Fibroblast of pulmonary artery (primary cell): Measurements from ENCODE around the gene TFEB.

Experiments used
- DNase-seq: peaks from one replicate; pipeline ENCODE4 v3.0.0-alpha.2; 2010; ENCODE audit warnings: low read depth
- H3K4me3 ChIP-seq: replicated peaks from 2 replicates; pipeline ENCODE4 v1.5.1; 2011; ENCODE audit warnings: low read depth, mild to moderate bottlenecking, control low read depth, low read length, moderate library complexity
- CTCF ChIP-seq: IDR thresholded peaks from 2 replicates; pipeline ENCODE4 v1.5.1; 2011; ENCODE audit warnings: mild to moderate bottlenecking, control low read depth, low read length, inconsistent platforms; ENCODE audit errors: missing control alignments

TFEB gene

GRCh38 chr6:41649596-41649995, 85.8 kb downstream of the TFEB start:
- no peak overlapping the region for H3K4me3 ChIP-seq
- no peak for DNase-seq
- no peak for TF ChIP-seq CTCF

- no peak for TF ChIP-seq CTCF
- H3K4me3 ChIP-seq = no peak overlapping the region
- no peak for DNase-seq
Measured at GRCh38 chr6:41648921-41649320, 86.5 kb downstream of the TFEB start.

- no peak for TF ChIP-seq CTCF
- no peak overlapping the region for H3K4me3 ChIP-seq
- no peak for DNase-seq
Measured at GRCh38 chr6:41648070-41648585, 87.3 kb downstream of the TFEB start.

- H3K4me3 ChIP-seq = no peak overlapping the region
- DNase-seq = no peak
- TF ChIP-seq CTCF = no peak
Measured at GRCh38 chr6:41647061-41647511, 88.3 kb downstream of the TFEB start.

GRCh38 chr6:41646026-41646795, 89.2 kb downstream of the TFEB start:
- no peak for TF ChIP-seq CTCF
- no peak for DNase-seq
- H3K4me3 ChIP-seq = no peak overlapping the region

- DNase-seq = no peak
- TF ChIP-seq CTCF = no peak
- no peak overlapping the region for H3K4me3 ChIP-seq
Measured at GRCh38 chr6:41645007-41645618, 90.3 kb downstream of the TFEB start.
